ENCODE data around the gene TRIM34. TPM values are rescaled to one million over a fixed set of nuclear protein-coding genes. Genes with fewer than 3 reads are reported as not detected.
A peak's percentile ranks its signal among the peaks of the same experiment; 100 is the strongest.
"Not testable (repeated sequence)": the region's sequence is repeated elsewhere in the genome, so short reads cannot be mapped to it uniquely, and the experiment has no call there.

TRIM34 gene
- total and polyA plus RNA-seq, 8 donors, result 0.29 to 11.4 (median 3.7) TPM; not detected in 1

DNA sequence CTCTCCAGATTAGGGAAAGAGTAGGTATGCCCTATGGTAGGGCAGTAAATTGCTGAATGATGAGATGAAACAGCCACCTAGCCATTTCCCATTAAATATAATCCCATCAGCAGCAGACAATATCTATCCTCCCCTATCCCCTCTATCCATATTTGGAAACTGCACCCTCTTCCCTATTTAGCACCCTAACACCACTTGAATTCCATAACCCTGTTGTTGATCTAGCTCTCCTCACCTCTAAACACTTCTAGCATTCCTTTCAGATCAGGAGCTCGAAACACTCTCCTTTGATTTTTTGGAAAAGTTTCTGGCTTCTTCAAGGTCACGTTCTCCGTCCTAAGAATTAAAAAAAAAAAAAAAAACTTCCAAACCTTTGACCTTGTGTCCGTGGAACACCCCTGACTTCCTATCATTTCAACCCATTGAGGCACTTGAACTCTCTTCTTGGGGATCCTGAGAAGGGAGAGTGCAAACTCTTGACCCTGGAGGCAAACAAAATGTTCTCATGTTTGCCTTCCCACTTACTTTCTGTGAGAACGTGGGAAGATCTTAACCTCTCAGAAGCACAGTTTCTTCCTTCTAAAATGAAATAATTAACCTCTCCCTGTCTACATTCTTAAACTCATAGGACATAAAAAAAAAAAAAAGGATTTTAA lies 41.1 kb downstream of the TRIM34 start:
- no peaks in the 10 kb centered on the region for H3K4me1 ChIP-seq
- WGBS, 5 donors, result 65 to 76% (median 75%) methylated on average over 5 of the region's 5 CpGs
- H3K9me3 ChIP-seq, result no peaks in the 10 kb centered on the region
- H3K27me3 ChIP-seq, result no peaks in the 10 kb centered on the region
- intact Hi-C loops (cut with DNase I; ENCODE audit: low total_unique reads), result no loop called here
- no peak overlapping the region for H3K4me3 ChIP-seq
- TF ChIP-seq POLR2AphosphoS5 (IDR thresholded peaks at IDR 0.05), result no peak
- no peak for DNase-seq
- H3K36me3 ChIP-seq, result peaks cover 8 to 90% (median 79%) of the 10 kb centered on the region in 4 donors
- H3K27ac ChIP-seq, result no peak overlapping the region

DNA sequence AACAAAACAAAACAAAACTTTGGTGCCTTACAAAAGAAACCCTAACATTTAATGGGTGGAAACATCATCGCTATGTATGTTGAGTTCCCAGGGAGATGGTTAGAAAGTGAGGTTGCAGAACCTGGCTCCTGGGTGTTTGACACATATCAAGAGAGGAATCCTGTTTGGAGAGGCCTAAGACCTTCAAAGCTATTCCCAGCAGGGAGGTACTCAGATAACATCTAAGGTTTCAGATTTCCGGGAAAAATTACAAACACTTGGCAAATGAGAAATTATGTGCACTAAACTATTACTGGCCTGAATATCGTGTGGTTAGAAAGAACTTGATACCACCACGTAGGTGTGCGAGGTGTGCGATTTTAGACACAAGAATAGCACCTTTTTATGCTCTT lies 41.6 kb downstream of the TRIM34 start:
- Histone ChIP-seq H3K36me3 (peaks cover 8 to 90% (median 83%) of the 10 kb centered on the region in 4 donors), H3K4me3 (no peak overlapping the region), H3K4me1 (no peaks in the 10 kb centered on the region), H3K27ac (no peak overlapping the region), H3K9me3 (no peaks in the 10 kb centered on the region), H3K27me3 (no peaks in the 10 kb centered on the region)
- 79 to 87% (median 82%) methylated on average over 6 of the region's 6 CpGs for WGBS, 5 donors
- intact Hi-C loops (cut with DNase I; ENCODE audit: low total_unique reads), result no loop called here
- no peak for TF ChIP-seq POLR2A (IDR thresholded peaks at IDR 0.05)
- TF ChIP-seq POLR2AphosphoS5 (IDR thresholded peaks at IDR 0.05), result no peak
- TF ChIP-seq, protein P1, sequence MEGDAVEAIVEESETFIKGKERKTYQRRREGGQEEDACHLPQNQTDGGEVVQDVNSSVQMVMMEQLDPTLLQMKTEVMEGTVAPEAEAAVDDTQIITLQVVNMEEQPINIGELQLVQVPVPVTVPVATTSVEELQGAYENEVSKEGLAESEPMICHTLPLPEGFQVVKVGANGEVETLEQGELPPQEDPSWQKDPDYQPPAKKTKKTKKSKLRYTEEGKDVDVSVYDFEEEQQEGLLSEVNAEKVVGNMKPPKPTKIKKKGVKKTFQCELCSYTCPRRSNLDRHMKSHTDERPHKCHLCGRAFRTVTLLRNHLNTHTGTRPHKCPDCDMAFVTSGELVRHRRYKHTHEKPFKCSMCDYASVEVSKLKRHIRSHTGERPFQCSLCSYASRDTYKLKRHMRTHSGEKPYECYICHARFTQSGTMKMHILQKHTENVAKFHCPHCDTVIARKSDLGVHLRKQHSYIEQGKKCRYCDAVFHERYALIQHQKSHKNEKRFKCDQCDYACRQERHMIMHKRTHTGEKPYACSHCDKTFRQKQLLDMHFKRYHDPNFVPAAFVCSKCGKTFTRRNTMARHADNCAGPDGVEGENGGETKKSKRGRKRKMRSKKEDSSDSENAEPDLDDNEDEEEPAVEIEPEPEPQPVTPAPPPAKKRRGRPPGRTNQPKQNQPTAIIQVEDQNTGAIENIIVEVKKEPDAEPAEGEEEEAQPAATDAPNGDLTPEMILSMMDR (IDR thresholded peaks at IDR 0.05), result no peak
- TF ChIP-seq EP300 (IDR thresholded peaks at IDR 0.05), result no peak
- DNase-seq, result no peak

DNA sequence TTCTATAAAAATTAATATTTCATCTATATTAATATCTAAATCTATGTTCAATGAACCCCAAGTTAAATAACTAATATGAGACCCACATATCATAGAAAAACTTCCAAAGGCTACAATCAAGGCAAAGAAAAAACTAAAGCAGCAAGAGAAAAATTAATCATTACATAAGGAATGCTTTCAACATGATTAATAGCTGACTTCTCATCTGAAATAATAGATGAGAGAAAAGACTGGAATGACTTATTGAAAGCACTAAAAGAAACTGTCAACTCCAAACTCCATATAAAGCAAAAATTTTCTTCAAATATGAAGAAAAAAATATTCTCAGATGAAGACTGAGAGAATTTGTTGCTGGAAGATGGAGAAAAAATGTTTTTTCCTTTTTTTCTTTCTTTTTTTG lies 47.0 kb downstream of the TRIM34 start:
- TF ChIP-seq POLR2AphosphoS5 (IDR thresholded peaks at IDR 0.05), result no peak
- TF ChIP-seq, protein P1 (IDR thresholded peaks at IDR 0.05), result no peak
- no peak for TF ChIP-seq POLR2A (IDR thresholded peaks at IDR 0.05)
- TF ChIP-seq EP300 (IDR thresholded peaks at IDR 0.05), result no peak
- H3K4me3 ChIP-seq, result no peak overlapping the region
- intact Hi-C loops (cut with DNase I; ENCODE audit: low total_unique reads), result no loop called here
- no peaks in the 10 kb centered on the region for H3K4me1 ChIP-seq
- no peaks in the 10 kb centered on the region for H3K27me3 ChIP-seq
- no peaks in the 10 kb centered on the region for H3K9me3 ChIP-seq
- no peak overlapping the region for H3K27ac ChIP-seq
- DNase-seq, result no peak
- peaks cover 5 to 59% (median 55%) of the 10 kb centered on the region in 4 donors for H3K36me3 ChIP-seq

DNA sequence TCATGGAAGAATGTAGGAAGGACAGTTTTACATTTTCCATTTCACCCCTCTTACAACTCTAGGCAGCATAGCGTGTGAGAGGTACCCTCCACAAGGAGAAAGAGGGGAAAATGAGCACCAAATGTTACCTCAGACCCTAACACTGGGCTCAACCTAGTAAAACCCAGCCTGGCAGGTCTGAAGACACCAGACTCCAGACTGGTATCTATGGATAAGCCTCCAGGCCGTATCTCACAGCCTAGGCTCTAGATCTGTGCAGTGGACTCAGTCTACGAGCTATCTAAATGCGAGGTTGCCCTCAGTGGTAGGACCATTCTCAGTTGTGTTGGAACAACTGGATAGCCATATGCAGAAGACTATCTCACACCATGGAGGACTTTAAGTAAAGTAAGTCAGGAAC lies 49.6 kb downstream of the TRIM34 start:
- H3K27ac ChIP-seq, result no peak overlapping the region
- TF ChIP-seq EP300 (IDR thresholded peaks at IDR 0.05) (no peak), POLR2A (IDR thresholded peaks at IDR 0.05) (no peak)
- TF ChIP-seq, protein P1 (IDR thresholded peaks at IDR 0.05), result no peak
- no peaks in the 10 kb centered on the region for H3K9me3 ChIP-seq
- peaks cover 18 to 58% (median 52%) of the 10 kb centered on the region in 4 donors for H3K36me3 ChIP-seq
- no peaks in the 10 kb centered on the region for H3K4me1 ChIP-seq
- intact Hi-C loops (cut with DNase I; ENCODE audit: low total_unique reads), result no loop called here
- 94 to 97% (median 95%) methylated on average over 4 of the region's 4 CpGs for WGBS, 5 donors
- no peak overlapping the region for H3K4me3 ChIP-seq
- DNase-seq, result no peak
- H3K27me3 ChIP-seq, result no peaks in the 10 kb centered on the region

DNA sequence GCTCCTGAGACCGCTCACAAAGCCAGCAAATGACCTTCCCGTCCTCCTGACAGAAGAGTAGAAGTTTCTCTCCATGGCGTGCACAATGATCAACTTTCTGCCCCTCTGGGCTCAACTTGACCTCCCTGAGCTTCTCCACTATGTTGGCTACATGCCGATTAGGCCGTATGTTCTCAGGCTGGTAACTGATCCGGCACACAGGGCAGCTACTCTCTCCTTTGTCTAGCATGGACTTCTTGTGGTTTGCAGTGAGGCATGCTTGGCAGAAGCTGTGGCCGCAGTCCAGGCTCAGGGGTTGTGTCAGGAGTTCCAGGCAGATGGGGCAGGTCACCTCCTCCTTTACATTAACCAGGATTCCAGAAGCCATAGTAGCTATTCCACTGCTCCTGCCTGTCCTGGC lies 55.0 kb downstream of the TRIM34 start:
- DNase-seq, result no peak
- H3K27me3 ChIP-seq, result no peaks in the 10 kb centered on the region
- H3K36me3 ChIP-seq, result peaks cover 13 to 48% (median 32%) of the 10 kb centered on the region in 4 donors
- WGBS, 5 donors, result 95 to 97% (median 96%) methylated on average over 7 of the region's 7 CpGs
- H3K4me3 ChIP-seq, result no peak overlapping the region
- no peak overlapping the region for H3K27ac ChIP-seq
- no peaks in the 10 kb centered on the region for H3K9me3 ChIP-seq
- H3K4me1 ChIP-seq, result peaks cover 0 to 29% (median 9%) of the 10 kb centered on the region in 4 donors
- intact Hi-C loops (cut with DNase I; ENCODE audit: low total_unique reads), result no loop called here
- TF ChIP-seq EP300 (IDR thresholded peaks at IDR 0.05), result no peak

DNA sequence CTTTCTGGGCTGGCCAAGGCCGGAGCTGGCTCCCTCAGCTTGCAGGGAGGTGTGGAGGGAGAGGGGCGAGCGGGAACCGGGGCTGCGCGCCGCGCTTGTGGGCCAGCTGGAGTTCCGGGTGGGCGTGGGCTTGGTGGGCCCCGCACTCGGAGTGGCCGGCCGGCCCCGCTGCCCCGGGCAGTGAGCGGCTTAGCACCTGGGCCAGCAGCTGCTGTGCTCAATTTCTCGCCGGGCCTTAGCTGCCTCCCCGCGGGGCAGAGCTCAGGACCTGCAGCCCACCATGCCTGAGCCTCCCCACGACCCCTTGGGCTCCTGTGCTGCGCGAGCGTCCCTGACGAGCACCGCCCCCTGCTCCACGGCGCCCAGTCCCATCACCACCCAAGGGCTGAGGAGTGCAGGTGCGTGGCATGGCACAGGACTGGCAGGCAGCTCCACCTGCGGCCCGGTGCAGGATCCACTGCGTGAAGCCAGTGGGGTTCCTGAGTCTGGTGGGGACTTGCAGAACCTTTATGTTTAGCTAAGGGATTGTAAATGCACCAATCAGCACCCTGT lies 58.2 kb downstream of the TRIM34 start:
- DNase-seq; H3K27me3 ChIP-seq; intact Hi-C loops (cut with DNase I; ENCODE audit: low total_unique reads); H3K27ac ChIP-seq; H3K9me3 ChIP-seq; H3K4me3 ChIP-seq: not testable (repeated sequence)
- 80 to 93% (median 87%) methylated on average over 8 to 32 of the region's 33 CpGs for WGBS, 5 donors
- peaks cover 0 to 35% (median 15%) of the 10 kb centered on the region in 4 donors for H3K4me1 ChIP-seq
- H3K36me3 ChIP-seq, result peaks cover 10 to 30% (median 22%) of the 10 kb centered on the region in 4 donors

DNA sequence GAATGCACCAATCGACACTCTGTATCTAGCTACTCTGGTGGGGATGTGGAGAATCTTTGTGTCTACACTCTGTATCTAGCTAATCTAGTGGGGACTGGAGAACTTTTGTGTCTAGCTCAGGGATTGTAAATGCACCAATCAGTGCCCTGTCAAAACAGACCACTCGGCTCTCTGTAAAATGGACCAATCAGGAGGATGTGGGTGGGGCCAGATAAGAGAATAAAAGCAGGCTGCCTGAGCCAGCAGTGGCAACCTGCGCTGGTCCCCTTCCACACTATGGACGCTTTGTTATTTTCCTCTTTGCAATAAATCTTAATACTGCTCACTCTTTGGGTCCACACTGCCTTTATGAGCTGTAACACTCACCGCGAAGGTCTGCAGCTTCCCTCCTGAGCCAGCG lies 58.8 kb downstream of the TRIM34 start:
- H3K27me3 ChIP-seq; DNase-seq; H3K9me3 ChIP-seq; intact Hi-C loops (cut with DNase I; ENCODE audit: low total_unique reads): not testable (repeated sequence)
- Histone ChIP-seq H3K4me3 (peak overlapping the region; percentile 40 to 52 (median 44)), H3K36me3 (peaks cover 3 to 23% (median 15%) of the 10 kb centered on the region in 4 donors), H3K4me1 (peaks cover 0 to 41% (median 15%) of the 10 kb centered on the region in 4 donors), H3K27ac (peak overlapping the region; percentile 84 to 96 (median 91))
- WGBS, 5 donors, result 54 to 71% (median 57%) methylated on average over 6 to 7 of the region's 7 CpGs

All from stomach (tissue), 9 donors.